ENCODE results near the gene GPATCH2.

GRCh38 chr1:217402301-217402700, 228.6 kb downstream of the GPATCH2 start:
- no peak for TF ChIP-seq CTCF (conservative IDR thresholded peaks at IDR 0.05 in 1 of 2, IDR thresholded peaks at IDR 0.05 in 1 of 2; ENCODE audit: low read depth in 1 of 2, low read length in 2 of 2)
- no peak for TF ChIP-seq EZH2 (IDR thresholded peaks at IDR 0.05; ENCODE audit: low read length, missing control alignments)

All from fibroblast of lung (primary cell).